ENCODE measurements around the gene CINP. TPM values are rescaled to one million over a fixed set of nuclear protein-coding genes. Genes with fewer than 3 reads are reported as not detected.
"Not testable (repeated sequence)": the region's sequence is repeated elsewhere in the genome, so short reads cannot be mapped to it uniquely, and the experiment has no call there.

CINP gene
- total RNA-seq, 2 donors from 2014 or later: 32.5 to 36.5 TPM

DNA sequence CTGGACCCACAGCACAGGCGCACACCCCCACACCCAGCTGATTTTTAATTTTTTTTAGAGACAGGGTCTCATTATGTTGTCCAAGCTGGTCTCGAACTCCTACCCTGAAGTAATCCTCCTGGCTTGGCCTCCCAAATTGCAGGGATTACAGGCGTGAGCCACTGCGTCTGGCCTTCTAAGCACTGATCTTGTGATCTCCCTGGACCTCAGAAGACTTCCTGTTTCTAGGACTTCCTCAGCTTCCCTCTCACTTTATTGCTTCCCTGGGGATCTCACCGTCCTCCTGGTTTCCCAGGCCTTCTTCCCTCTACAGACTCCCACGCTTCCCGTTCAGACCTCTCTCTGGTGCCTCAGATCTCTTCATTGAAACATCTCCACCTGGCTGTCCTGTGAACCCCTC lies 29.3 kb downstream of the CINP start:
- no peaks in the 10 kb centered on the region for H3K9me3 ChIP-seq
- H3K27me3 ChIP-seq (replicated peaks; ENCODE audit: insufficient read depth): no peaks in the 10 kb centered on the region
- TF ChIP-seq CTCF (IDR thresholded peaks at IDR 0.05): no peak
- no peaks in the 10 kb centered on the region for H3K4me1 ChIP-seq (ENCODE audit: control insufficient read depth in 1 of 2, low read depth in 2 of 2)
- H3K4me3 ChIP-seq: no peak overlapping the region
- no peak overlapping the region for H3K27ac ChIP-seq
- DNase-seq (ENCODE audit: low spot score): no peak
- H3K36me3 ChIP-seq: peaks cover 18% of the 10 kb centered on the region
- no peak for ATAC-seq (ENCODE audit: insufficient number of reproducible peaks, low FRiP score, low read depth)

DNA sequence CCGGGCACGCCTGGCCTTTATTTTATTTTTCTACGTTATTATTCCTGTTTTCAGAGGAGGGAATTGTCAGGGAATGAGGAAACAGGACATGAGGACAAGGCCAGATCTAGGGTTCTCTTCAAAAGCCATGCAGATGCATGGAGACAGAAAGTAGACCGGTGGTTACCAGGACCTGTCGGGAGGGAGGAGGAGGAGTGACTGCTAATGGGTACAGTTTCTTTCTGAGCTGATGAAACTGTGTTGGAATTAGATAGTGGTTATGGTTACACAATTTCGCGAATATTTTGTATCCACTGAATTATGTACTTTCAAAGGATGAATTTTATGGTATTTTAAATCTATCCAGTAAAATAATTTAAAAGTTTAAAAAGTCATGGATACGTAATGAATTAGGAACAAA lies 31.9 kb downstream of the CINP start:
- no peak for TF ChIP-seq CTCF (IDR thresholded peaks at IDR 0.05)
- H3K27me3 ChIP-seq (replicated peaks; ENCODE audit: insufficient read depth): no peaks in the 10 kb centered on the region
- H3K4me3 ChIP-seq: no peak overlapping the region
- no peak for DNase-seq (ENCODE audit: low spot score)
- no peak for ATAC-seq (ENCODE audit: insufficient number of reproducible peaks, low FRiP score, low read depth)
- H3K4me1 ChIP-seq (ENCODE audit: control insufficient read depth in 1 of 2, low read depth in 2 of 2): no peaks in the 10 kb centered on the region
- H3K36me3 ChIP-seq: peaks cover 8% of the 10 kb centered on the region
- no peak overlapping the region for H3K27ac ChIP-seq
- no peaks in the 10 kb centered on the region for H3K9me3 ChIP-seq

GRCh38 chr14:102329381-102329780 lies 33.3 kb downstream of the CINP start:
- not testable (repeated sequence) for H3K36me3 ChIP-seq; ATAC-seq (ENCODE audit: insufficient number of reproducible peaks, low FRiP score, low read depth); H3K27me3 ChIP-seq (replicated peaks; ENCODE audit: insufficient read depth); H3K4me1 ChIP-seq (ENCODE audit: control insufficient read depth in 1 of 2, low read depth in 2 of 2); DNase-seq (ENCODE audit: low spot score); H3K27ac ChIP-seq; H3K9me3 ChIP-seq; H3K4me3 ChIP-seq

DNA sequence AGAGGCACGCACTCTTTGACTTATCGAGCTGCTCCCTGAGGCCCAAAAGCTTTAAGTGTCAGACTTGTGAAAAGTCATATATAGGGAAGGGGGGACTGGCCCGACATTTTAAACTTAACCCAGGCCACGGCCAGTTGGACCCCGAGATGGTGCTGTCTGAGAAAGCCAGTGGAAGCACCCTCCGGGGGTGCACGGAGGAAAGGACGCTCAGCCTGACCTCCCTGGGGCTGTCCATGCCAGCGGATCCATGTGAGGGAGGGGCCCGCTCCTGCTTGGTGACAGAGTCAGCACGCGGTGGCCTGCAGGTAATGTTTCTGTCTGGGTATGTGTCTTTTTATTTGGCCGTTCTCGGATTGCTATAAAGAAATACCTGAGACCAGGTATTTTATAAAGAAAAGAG lies 36.1 kb downstream of the CINP start:
- H3K27me3 ChIP-seq (replicated peaks; ENCODE audit: insufficient read depth): no peaks in the 10 kb centered on the region

DNA sequence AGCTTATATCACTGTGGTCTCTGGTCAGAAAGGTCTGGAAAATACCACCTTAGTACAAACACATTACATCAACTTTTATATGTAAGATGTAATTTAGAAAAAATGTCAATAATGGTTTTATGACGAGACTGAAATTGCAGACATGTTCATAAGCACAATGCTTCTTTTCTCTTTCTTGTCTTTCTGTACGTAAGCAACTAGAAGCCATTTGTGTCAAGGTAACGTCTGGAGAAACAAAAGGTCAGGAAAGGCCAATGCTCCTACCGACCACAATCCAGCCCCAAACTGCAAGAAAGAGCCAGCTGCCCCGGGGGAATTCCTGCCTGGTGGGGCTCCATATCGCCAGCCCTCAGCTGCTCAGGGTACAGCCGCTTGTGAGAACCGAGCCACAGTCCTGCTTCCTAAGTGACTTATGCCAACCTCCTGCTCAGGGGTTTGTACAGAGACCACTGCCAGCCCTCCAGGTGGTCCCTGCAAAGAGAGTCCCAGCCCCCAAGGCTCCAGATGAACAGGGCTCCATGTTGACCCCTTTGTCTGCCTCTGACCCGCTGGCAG lies 36.8 kb downstream of the CINP start:
- Histone ChIP-seq H3K4me3 (no peak overlapping the region), H3K27me3 (replicated peaks; ENCODE audit: insufficient read depth) (no peaks in the 10 kb centered on the region), H3K36me3 (no peaks in the 10 kb centered on the region), H3K4me1 (ENCODE audit: control insufficient read depth in 1 of 2, low read depth in 2 of 2) (peaks cover 0 to 9% of the 10 kb centered on the region in 2 donors), H3K27ac (no peak overlapping the region), H3K9me3 (no peaks in the 10 kb centered on the region)
- TF ChIP-seq CTCF (IDR thresholded peaks at IDR 0.05): no peak
- DNase-seq (ENCODE audit: low spot score) (no peak), ATAC-seq (ENCODE audit: insufficient number of reproducible peaks, low FRiP score, low read depth) (no peak)

More for the DNA sequence above, 36.1 kb downstream of the CINP start:
- ATAC-seq (ENCODE audit: insufficient number of reproducible peaks, low FRiP score, low read depth) (no peak), DNase-seq (ENCODE audit: low spot score) (no peak)
- TF ChIP-seq CTCF (IDR thresholded peaks at IDR 0.05): no peak
- peaks cover 0 to 6% of the 10 kb centered on the region in 2 donors for H3K4me1 ChIP-seq (ENCODE audit: control insufficient read depth in 1 of 2, low read depth in 2 of 2)
- H3K36me3 ChIP-seq: no peaks in the 10 kb centered on the region
- no peak overlapping the region for H3K4me3 ChIP-seq
- H3K27ac ChIP-seq: no peak overlapping the region
- no peaks in the 10 kb centered on the region for H3K9me3 ChIP-seq

GRCh38 chr14:102323102-102323501 lies 39.6 kb downstream of the CINP start:
- TF ChIP-seq CTCF (IDR thresholded peaks at IDR 0.05): peak; percentile 39
- no peak overlapping the region for H3K4me3 ChIP-seq
- no peak overlapping the region for H3K27ac ChIP-seq

More at GRCh38 chr14:102323102-102323501, 39.6 kb downstream of the CINP start:
- H3K27me3 ChIP-seq (replicated peaks; ENCODE audit: insufficient read depth): no peaks in the 10 kb centered on the region
- no peaks in the 10 kb centered on the region for H3K9me3 ChIP-seq
- ATAC-seq (ENCODE audit: insufficient number of reproducible peaks, low FRiP score, low read depth) (no peak), DNase-seq (ENCODE audit: low spot score) (peak; percentile 47)
- no peaks in the 10 kb centered on the region for H3K36me3 ChIP-seq
- peaks cover 5 to 26% of the 10 kb centered on the region in 2 donors for H3K4me1 ChIP-seq (ENCODE audit: control insufficient read depth in 1 of 2, low read depth in 2 of 2)

Measured in thoracic aorta (tissue), 2 donors.